ENCODE measurements around the gene TLE4. TPM values are rescaled to one million over a fixed set of nuclear protein-coding genes. Genes with fewer than 3 reads are reported as not detected.

TLE4 gene
- polyA plus RNA-seq, 1 of the 3 experiments (the other 2 are of a cell fraction), result 40.4 TPM

DNA sequence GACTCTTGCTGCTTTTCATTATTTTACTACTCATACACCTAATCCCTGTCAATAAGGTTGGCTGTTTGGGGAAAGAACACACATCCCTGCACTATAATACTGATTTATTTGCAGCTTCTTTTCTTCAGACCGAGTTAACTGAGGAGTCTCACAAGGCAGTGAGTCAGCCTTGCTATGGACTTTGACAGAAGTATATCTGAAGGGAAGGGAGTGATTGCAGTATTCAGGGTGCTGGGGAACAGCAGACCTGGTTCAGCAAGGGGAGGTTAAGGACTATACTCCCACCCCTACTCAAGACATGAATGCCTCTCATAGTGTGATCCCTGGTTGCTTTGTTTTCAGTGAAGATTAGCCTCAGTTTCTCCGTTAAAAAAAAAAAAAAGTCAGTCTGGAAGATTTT is 99.8 kb downstream of the TLE4 start:
- Histone ChIP-seq H3K79me2 (ENCODE audit: insufficient read depth) (peaks cover 42% of the 10 kb centered on the region), H3K27ac (ENCODE audit: low read depth in 2 of 2, low read length in 1 of 2) (no peak overlapping the region), H4K20me1 (ENCODE audit: insufficient read depth) (peaks cover 8% of the 10 kb centered on the region; the same call in 1 of the 2 replicates), H2AFZ (ENCODE audit: low read depth) (no peak overlapping the region), H3K4me2 (no peak overlapping the region), H3K4me3 (ENCODE audit: low read depth in 2 of 2, low read length in 1 of 2) (no peak overlapping the region), H3F3A (replicated peaks; ENCODE audit: insufficient read depth) (peaks cover 13% of the 10 kb centered on the region), H3K36me3 (replicated peaks in 1 of 2; ENCODE audit: control insufficient read depth in 1 of 2, insufficient read depth in 2 of 2, low read length in 1 of 2) (peaks cover 41 to 43% of the 10 kb centered on the region in 2 experiments), H3K9ac (no peak overlapping the region), H3K27me3 (ENCODE audit: insufficient read depth) (no peaks in the 10 kb centered on the region), H3K9me2 (no peaks in the 10 kb centered on the region), H3K9me3 (no peaks in the 10 kb centered on the region), H3K4me1 (ENCODE audit: control insufficient read depth in 1 of 2, insufficient read depth in 2 of 2, low read depth in 1 of 2, low read length in 1 of 2) (no peaks in the 10 kb centered on the region; a peak in 1 of 4 replicates)
- TF ChIP-seq RCOR1 (IDR thresholded peaks at IDR 0.05; ENCODE audit: low read length), result no peak
- no peak for TF ChIP-seq TAF1 (IDR thresholded peaks at IDR 0.05; ENCODE audit: borderline replicate concordance, low read depth, low read length)
- no peak for TF ChIP-seq RFX5 (IDR thresholded peaks at IDR 0.05; ENCODE audit: low read length)
- no peak for TF ChIP-seq GABPA (IDR thresholded peaks at IDR 0.05; ENCODE audit: low read depth)
- TF ChIP-seq, protein P1, sequence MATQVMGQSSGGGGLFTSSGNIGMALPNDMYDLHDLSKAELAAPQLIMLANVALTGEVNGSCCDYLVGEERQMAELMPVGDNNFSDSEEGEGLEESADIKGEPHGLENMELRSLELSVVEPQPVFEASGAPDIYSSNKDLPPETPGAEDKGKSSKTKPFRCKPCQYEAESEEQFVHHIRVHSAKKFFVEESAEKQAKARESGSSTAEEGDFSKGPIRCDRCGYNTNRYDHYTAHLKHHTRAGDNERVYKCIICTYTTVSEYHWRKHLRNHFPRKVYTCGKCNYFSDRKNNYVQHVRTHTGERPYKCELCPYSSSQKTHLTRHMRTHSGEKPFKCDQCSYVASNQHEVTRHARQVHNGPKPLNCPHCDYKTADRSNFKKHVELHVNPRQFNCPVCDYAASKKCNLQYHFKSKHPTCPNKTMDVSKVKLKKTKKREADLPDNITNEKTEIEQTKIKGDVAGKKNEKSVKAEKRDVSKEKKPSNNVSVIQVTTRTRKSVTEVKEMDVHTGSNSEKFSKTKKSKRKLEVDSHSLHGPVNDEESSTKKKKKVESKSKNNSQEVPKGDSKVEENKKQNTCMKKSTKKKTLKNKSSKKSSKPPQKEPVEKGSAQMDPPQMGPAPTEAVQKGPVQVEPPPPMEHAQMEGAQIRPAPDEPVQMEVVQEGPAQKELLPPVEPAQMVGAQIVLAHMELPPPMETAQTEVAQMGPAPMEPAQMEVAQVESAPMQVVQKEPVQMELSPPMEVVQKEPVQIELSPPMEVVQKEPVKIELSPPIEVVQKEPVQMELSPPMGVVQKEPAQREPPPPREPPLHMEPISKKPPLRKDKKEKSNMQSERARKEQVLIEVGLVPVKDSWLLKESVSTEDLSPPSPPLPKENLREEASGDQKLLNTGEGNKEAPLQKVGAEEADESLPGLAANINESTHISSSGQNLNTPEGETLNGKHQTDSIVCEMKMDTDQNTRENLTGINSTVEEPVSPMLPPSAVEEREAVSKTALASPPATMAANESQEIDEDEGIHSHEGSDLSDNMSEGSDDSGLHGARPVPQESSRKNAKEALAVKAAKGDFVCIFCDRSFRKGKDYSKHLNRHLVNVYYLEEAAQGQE (IDR thresholded peaks at IDR 0.05; ENCODE audit: low read depth, low read length), result no peak
- no peak for TF ChIP-seq ELF1 (IDR thresholded peaks at IDR 0.05)
- TF ChIP-seq FOXJ3 (CRISPR knock-in tag; IDR thresholded peaks at IDR 0.05), result no peak
- no peak for TF ChIP-seq POLR2AphosphoS5 (IDR thresholded peaks at IDR 0.05; ENCODE audit: low read depth, low read length)
- TF ChIP-seq CHD2 (IDR thresholded peaks at IDR 0.05; ENCODE audit: low read length, partially characterized antibody), result no peak
- no peak for TF ChIP-seq RXRA (IDR thresholded peaks at IDR 0.05; ENCODE audit: borderline replicate concordance, low read depth)
- WGBS (ENCODE audit: low lambda C conversion rate), result 75% methylated on average over 2 of the region's 2 CpGs
- ChIA-PET POLR2A (no interaction called here), CTCF (interaction anchor here (0.9 kb wide), 1 partner anchor 14 kb away, joined by 3 read pairs; no protein-coding TSS in a partner anchor)
- no peak for DNase-seq

GRCh38 chr9:79672236-79672635 is 100.5 kb downstream of the TLE4 start:
- peaks cover 36 to 38% of the 10 kb centered on the region in 2 experiments for H3K36me3 ChIP-seq (replicated peaks in 1 of 2; ENCODE audit: control insufficient read depth in 1 of 2, insufficient read depth in 2 of 2, low read length in 1 of 2)
- H3K79me2 ChIP-seq (ENCODE audit: insufficient read depth), result peaks cover 41% of the 10 kb centered on the region
- H2AFZ ChIP-seq (ENCODE audit: low read depth), result no peak overlapping the region
- ChIA-PET CTCF (interaction anchor here (1.7 kb wide), 1 partner anchor 13 kb away, joined by 4 read pairs; no protein-coding TSS in a partner anchor), POLR2A (no interaction called here)
- H4K20me1 ChIP-seq (ENCODE audit: insufficient read depth), result peaks cover 8% of the 10 kb centered on the region; the same call in 1 of the 2 replicates
- H3K9ac ChIP-seq, result no peak overlapping the region
- peaks cover 13% of the 10 kb centered on the region for H3F3A ChIP-seq (replicated peaks; ENCODE audit: insufficient read depth)
- no peaks in the 10 kb centered on the region for H3K9me2 ChIP-seq
- WGBS (ENCODE audit: low lambda C conversion rate), result 59% methylated on average over 3 of the region's 3 CpGs
- no peaks in the 10 kb centered on the region for H3K27me3 ChIP-seq (ENCODE audit: insufficient read depth)
- H3K27ac ChIP-seq (ENCODE audit: low read depth in 2 of 2, low read length in 1 of 2), result no peak overlapping the region
- no peak for DNase-seq
- no peak overlapping the region for H3K4me3 ChIP-seq (ENCODE audit: low read depth in 2 of 2, low read length in 1 of 2)
- H3K9me3 ChIP-seq, result no peaks in the 10 kb centered on the region
- no peak overlapping the region for H3K4me2 ChIP-seq
- no peaks in the 10 kb centered on the region; a peak in 1 of 4 replicates for H3K4me1 ChIP-seq (ENCODE audit: control insufficient read depth in 1 of 2, insufficient read depth in 2 of 2, low read depth in 1 of 2, low read length in 1 of 2)
- TF ChIP-seq USF2 (IDR thresholded peaks at IDR 0.05; ENCODE audit: borderline replicate concordance, low read depth, low read length), result no peak
- TF ChIP-seq POLR2AphosphoS5 (IDR thresholded peaks at IDR 0.05; ENCODE audit: low read depth, low read length), result no peak
- no peak for TF ChIP-seq NRF1 (IDR thresholded peaks at IDR 0.05; ENCODE audit: low read depth, low read length)
- TF ChIP-seq FOXJ3 (CRISPR knock-in tag; IDR thresholded peaks at IDR 0.05), result no peak
- no peak for TF ChIP-seq GABPA (IDR thresholded peaks at IDR 0.05; ENCODE audit: low read depth)
- no peak for TF ChIP-seq RXRA (IDR thresholded peaks at IDR 0.05; ENCODE audit: borderline replicate concordance, low read depth)
- TF ChIP-seq EZH2phosphoT487 (IDR thresholded peaks at IDR 0.05; ENCODE audit: borderline replicate concordance, low read depth), result no peak
- no peak for TF ChIP-seq MAX (IDR thresholded peaks at IDR 0.05; ENCODE audit: low read depth)
- no peak for TF ChIP-seq RCOR1 (IDR thresholded peaks at IDR 0.05; ENCODE audit: low read length)
- TF ChIP-seq, protein P2, sequence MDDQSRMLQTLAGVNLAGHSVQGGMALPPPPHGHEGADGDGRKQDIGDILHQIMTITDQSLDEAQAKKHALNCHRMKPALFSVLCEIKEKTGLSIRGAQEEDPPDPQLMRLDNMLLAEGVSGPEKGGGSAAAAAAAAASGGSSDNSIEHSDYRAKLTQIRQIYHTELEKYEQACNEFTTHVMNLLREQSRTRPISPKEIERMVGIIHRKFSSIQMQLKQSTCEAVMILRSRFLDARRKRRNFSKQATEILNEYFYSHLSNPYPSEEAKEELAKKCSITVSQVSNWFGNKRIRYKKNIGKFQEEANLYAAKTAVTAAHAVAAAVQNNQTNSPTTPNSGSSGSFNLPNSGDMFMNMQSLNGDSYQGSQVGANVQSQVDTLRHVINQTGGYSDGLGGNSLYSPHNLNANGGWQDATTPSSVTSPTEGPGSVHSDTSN (IDR thresholded peaks at IDR 0.05), result no peak
- TF ChIP-seq, protein P1 (IDR thresholded peaks at IDR 0.05; ENCODE audit: low read depth, low read length), result no peak
- no peak for TF ChIP-seq MEF2A (IDR thresholded peaks at IDR 0.05; ENCODE audit: borderline replicate concordance, low read depth)
- no peak for TF ChIP-seq JUND (IDR thresholded peaks at IDR 0.05)

All from SK-N-SH (cell line).